ENCODE data around the gene PRKCB.
"Not testable (repeated sequence)": the region's sequence is repeated elsewhere in the genome, so short reads cannot be mapped to it uniquely, and the experiment has no call there.

Gene PRKCB

DNA sequence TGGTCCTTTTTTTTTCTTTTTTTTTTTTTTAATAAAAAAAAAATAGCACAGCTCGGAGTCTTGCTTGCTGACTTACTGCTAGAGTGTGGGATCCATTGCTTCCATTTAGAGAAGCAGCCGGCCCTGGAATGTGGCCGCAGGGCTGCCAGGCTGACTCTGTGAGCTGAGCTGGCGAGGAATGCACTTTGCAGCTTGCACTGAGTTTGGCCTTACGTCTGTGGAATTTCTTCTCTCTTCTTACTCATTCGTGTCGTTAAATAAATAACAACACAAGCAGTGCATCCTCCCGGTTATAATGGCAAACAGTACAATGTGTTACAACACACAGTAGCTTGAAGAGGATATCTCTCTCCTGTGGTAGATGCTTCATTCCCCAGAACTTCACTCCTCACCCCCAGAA is 69.2 kb downstream of the PRKCB start:
- DNase-seq, result no peak

DNA sequence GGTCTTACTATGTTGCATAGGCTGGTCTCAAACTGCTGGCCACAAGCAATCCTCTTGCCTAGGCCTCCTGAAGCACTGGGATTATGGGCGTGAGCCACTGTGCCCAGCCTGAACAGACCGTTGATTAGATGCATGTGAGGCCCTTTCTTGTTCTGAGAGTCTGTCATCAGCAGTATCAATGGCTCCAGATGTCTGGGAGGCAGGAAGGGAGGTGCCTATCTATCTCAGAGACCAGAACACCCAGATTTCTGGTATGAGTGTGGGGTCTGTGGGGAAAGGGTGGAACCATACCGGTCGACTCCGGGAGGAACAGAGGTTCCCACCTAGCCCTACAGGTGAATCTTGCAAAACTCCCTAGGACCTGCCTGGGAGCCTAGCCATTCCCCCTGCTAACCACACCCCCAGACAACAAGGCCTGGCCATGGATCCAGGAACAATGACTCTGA is 71.7 kb downstream of the PRKCB start:
- peak in 1 of 2 donors; percentile 11 for DNase-seq

DNA sequence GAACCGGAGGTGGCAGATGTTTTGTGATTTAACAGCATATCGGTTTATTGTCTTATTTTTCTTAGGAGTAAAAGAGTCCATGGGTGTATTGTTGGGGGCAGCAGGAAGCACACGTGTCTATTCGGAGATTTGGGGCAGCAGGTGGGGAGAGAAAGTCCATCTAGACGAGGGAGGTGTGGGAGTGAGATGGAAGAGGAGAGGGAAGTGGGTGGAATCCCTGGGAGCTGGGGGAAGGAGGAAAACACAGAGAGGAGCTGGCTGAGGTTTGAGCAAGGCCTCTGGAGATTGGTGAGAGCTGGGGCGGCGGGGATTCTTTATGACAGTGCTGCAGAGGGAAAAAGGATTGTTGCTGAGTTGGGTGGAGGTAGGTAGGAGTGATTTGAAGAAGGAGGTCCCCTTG is 72.1 kb downstream of the PRKCB start:
- DNase-seq, result no peak

DNA sequence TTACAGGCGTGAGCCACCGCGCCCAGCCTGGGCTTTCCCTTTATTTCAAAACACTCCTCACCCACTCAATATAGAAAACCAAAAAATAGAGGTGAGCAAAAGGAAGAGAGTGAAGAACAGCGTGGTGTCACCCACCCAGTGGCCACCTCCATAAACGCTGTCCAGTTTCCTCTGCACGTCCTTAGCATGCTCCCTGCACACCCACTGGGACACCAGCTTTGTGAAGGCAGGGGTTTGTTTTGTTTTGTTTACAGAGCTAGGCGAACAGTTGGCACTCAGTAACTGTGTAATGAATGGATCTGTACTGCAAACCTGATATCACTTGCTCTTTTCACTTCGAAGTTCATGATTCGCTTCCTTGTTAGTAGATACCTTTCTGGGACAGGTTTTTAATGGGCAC is 73.0 kb downstream of the PRKCB start:
- no peak for DNase-seq

DNA sequence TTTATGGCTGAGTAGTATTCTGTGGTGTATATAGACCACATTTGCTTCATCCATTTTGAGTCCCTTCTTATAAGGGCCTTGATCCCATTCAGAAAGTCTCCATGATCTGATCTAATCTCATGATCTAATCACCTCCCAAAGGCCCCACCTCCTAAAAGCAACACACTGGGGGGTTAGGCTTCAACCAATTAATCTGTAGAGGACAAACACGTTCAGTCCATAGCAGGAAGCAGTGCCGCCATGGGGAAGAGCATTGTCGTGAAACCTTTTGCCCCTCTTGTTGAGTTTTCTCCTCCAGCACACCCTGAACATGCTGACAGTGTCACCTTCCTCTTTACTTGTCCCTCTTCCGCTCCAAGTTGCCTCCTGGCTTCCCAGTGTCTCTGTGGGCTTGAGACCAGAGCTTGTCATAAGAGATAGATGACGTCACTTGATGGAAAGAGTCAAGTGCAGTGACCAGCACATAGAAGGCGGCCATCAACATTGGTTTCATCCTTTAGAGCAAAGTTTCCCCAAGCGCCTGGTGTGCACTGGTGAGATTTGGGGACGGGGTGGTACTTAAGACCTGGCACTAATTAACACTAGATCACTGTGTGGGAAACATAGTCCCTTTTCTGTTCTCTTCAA is 74.1 kb downstream of the PRKCB start:
- no peak for DNase-seq

DNA sequence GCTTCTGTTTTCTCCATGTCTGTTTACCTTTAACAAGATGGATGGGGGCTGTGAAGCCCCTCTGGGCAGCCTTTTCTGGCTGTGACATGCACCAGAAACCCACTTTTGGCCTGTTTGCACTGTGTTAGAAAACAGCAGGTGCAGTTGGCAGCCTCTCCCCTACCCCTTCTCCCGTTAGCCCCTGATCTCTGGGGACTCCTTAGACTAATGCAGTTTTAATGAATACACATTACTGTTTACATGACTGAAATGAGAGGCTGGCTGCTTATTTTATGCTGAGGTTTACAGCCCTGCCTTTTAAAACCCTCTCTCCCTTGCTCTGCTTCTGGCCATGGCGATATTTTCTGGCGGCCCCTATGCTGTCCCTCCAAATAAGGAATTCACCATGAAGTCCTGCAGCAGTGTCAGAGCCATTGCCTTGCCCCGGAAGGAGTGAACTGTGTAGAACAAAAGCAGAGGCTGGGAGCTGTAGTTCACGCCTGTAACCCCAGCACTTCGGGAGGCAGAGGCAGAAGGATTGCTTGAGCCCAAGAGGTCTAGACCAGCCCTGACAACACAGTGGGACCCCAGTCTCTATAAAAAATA is 79.3 kb downstream of the PRKCB start:
- no peak for DNase-seq

DNA sequence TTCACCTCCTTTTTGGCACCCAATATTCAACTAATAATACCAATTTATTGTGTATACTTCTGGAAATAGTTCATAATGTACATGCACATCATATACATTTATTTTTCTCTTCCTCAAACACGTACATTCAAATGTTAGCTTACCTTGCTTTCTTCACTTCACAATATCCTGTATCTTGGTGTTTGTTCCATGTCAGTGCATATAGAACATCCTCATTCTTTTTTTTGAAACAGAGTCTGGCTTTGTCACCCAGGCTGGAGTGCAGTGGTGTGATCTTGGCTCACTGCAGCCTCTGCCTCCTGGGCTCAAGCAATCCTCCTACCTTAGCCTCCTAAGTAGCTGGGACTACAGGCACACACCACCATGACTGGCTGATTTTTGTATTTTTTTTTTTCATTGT is 80.8 kb downstream of the PRKCB start:
- DNase-seq, result not testable (repeated sequence)

DNA sequence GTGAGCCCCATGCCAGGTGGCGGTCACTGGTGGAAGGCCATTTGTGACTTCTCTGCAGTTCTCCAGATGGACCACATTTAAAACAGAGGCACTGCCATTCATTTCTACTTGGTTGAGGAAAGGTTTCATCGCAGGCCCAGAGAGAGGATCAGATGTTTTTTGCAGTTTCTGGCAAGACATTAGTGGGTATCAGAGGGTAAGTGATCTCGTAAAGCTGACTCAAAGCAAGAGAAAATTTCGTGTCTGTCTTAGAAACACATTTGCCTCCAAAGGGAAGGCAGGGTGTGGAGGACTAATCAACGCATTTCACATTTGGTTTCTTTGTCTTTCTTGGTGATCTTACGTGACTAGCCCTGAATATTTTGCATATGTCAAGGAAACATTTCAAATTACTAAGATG is 81.8 kb downstream of the PRKCB start:
- no peak for DNase-seq

DNA sequence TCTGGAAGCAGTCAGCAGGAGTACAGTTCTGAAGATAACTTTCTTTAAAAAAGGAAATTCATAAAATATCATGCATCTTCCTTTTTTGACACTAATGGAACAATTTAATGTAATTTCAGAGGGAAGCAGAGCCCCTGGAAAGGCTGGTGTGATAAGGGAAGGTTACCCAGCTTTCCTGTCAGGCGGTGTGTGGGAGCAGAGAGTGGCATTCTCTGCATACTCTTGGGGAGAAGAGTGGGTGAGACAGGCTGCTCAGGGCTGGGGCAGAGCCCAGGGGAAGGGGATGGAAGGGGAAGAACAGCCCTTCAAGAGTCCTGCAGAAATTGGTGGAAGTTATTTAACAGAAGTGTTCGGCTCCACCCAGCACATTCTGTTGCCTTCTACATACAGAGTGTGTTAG is 84.7 kb downstream of the PRKCB start:
- DNase-seq, result no peak

DNA sequence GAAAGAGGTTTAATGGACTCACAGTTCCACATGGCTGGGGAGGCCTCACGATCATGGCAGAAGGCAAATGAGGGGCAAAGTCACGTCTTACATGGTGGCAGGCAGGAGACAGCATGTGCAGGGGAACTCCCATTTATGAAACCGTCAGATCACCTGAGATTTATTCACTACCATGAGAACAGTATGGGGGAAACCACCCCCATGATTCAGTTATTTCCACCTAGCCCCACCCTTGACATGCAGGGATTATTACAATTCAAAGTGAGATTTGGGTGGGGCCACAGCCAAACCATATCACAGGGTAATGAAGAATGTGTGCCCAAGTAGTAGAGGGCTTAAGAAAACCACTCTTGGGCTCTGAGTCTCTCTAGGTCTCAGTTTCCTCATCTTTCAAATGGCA is 85.1 kb downstream of the PRKCB start:
- no peak for DNase-seq

DNA sequence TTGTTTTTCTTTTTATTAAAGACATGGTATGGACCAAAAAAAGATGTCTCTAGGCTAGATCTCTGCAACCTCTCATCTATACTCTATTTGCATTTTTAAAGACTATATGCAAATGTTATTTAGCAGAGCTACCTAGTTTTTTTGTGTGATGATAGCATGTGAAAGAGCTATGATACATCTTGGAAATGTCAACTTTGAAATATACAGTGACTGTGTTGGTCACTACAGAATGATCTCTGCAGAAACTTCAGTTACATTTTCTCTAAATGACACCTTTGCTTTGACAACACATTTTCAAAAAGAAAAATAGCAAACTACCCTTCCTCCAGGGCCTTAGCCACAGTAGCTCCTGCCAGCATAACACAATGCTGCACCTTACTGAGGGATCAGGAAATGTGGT is 86.6 kb downstream of the PRKCB start:
- no peak for DNase-seq

DNA sequence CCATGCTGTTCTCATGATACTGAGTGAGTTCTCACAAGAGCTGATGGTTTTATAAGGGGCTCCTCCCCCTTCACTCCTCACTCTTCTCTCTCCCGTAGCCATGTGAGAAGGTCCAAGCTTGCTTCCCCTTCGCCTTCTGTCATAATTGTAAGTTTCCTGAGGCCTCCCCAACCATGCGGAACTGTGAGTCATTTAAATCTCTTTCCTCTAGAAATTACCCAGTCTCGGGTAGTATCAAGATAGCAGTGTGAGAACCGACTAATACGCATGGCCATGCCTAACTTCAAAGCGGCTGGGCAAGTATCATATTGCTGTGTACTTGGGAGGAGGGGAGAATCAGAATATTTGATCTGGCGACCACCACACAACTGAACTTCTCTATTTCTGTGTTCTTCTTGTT is 88.3 kb downstream of the PRKCB start:
- peak in 1 of 2 donors; percentile 78 for DNase-seq

DNA sequence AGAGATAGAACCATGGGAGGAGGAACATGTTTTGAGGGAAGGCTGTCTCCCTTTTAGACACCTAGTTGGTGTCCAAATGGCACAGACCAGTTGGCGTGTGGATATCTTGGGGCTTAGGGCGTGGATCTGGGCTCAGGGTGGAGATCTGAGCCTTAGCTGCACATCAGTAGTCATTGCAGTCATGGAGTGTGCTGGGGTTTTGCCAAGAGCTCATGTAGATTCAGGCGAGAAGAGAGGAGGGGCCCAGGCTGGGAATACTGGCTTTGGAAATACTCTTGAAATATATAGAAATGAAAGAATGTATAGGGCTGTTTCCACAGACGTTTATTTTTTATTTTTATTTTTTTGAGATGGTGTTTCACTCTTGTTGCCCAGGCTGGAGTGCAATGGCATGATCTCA is 92.0 kb downstream of the PRKCB start:
- no peak for DNase-seq

DNA sequence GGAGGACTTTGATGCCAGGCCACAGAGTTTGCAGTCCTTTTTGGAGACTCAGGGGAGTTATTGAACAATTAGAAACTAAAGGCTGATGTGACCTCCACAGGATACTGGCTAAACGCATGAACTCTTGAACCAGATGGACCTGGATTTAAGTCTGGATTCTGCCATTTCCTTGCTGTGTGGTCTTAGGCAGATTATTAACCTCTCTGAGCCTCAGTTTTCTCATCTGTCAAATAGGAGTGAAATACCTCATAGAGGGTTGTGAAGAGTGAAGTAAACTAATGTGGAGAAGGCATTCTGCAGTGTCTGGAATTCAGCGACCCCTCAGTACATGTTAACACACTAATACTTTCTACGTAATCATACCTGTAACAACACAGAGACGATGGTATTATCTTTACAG is 93.5 kb downstream of the PRKCB start:
- DNase-seq, result no peak

DNA sequence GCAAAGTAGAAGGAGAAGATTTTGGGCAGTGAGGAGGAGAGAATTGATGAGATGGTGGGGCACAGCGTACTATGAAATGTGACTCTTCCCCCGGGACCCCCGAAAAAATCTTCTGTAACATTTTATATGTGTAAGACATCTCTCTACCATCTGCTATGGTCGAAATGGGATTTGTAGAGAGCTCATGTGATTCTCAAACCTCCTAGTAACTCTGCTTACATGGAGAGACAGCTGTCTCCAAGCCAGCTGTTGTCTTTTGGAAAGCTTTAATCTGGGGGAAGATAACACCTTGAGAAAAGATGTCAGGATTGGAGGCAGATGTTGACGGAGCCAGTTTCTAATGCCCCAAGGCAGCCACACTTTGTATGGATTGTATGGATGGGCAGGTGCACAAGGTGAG is 94.1 kb downstream of the PRKCB start:
- DNase-seq, result no peak

DNA sequence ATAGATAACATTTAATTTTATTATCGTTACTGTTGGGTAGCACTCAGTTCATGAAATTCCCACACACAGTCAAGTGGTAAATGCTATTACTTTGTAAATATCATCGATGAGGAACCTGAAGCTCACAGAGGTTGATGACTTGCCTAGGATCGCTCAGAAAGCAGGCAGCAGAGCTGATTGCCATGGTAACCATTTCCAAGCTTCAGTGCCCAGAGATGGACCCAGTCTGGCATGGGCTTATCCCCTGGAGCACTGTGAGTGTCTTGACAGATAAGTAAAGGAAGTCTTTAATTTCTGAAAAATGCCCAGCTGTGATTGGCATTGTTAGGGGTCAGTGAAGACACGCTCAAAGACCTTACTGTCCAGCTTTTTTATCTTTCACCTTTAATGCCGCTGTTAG is 95.0 kb downstream of the PRKCB start:
- DNase-seq, result no peak

DNA sequence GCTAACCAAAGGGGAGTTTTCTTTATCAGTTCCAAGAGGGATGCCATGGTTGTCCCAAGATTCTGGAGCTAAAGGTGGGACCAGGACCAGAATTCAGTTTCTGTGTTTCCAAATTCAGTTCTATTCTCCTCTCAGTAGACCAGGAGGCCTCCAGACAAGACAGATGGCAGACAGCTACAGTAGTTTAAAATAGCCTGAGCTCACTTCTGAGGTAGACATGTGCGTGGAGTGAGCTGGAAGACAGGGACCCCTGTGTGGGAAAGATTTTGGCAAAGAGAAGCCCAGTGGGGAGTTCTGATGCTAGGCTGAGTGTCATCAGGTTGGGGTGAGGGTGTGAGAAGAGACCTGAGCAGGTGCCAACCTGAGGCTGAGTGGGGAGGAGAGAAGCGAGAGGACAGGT is 95.4 kb downstream of the PRKCB start:
- no peak for DNase-seq

DNA sequence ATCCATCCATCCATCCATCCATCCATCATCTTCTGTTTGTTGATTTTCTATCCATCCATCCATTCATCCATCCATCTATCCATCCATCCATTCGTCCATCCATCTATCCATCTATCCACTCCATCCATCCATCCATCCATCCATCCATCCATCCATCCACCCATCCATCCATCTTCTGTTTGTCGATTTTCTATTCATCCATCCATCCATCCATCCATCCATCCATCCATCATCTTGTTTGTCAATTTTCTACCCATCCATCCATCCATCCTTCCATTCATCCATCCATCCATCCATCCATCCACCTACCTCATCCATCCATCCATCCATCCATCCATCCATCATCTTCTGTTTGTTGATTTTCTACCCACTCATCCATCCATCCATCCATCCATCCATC is 97.9 kb downstream of the PRKCB start:
- DNase-seq, result not testable (repeated sequence)

DNA sequence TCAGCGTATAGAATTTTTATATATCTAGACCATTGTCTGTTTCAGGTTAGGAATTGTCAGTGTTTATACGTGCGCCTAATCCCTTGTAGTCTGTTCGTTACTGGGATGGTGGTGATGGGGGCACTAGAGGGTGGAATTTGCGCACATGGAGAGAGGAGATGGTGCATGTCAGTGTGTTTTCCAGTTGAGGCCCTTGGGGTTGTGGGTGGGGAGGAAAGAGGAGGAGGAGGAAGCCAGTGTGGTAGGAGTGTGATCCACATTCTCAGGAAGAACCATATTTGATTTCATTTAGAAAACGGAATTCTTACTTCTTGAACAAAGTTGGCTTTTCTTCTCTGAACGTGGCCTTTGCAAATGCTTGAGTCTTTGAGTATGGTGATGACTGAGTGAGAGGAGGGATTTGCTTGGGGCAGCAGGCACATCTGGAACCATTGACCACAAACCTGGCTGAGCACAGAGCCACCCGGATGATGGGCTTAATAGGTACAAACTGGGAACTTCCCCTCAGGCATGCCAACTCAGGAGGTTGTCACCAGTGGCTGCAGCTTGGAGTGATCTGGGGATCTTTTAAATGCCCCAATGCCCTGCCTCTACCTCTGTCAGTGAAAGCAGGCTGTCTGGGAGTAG is 98.9 kb downstream of the PRKCB start:
- DNase-seq, result no peak

DNA sequence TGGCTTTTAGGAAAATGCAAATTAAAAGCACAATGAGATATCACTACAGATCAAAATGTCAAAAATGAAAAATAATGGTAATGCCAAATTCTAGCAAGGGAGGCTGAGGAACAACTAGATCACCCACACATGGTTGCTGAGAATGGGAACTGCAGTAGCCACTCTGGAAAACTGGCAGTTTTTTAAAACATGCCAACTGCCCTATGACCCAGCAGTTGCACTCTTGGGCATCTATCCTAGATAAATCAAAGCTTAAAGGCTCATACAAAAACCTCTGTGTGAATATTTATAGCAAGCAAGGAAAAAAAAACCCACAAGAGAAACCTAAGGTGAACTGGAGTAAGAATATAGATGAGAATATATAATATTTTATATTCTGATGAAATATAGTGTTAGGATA is 104.3 kb downstream of the PRKCB start:
- DNase-seq, result no peak

DNA sequence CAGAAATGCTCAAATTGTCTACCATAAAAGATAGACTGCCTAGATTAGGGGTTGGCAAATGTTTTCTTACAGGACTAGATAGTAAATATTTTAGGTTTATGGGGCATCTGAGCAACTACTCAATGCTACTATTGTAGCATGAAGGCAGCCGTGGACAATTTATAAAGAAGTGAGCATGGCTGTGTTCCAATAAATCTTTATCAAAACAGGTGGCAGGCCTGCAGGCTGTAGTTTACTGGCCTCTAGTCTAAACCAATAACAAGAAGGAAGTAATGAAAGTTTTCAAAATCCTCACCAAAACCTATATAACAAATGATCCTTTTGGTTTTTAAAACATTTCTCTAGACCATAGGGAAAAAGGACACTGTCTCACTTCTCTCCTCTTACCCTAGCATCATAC is 105.2 kb downstream of the PRKCB start:
- DNase-seq, result no peak

DNA sequence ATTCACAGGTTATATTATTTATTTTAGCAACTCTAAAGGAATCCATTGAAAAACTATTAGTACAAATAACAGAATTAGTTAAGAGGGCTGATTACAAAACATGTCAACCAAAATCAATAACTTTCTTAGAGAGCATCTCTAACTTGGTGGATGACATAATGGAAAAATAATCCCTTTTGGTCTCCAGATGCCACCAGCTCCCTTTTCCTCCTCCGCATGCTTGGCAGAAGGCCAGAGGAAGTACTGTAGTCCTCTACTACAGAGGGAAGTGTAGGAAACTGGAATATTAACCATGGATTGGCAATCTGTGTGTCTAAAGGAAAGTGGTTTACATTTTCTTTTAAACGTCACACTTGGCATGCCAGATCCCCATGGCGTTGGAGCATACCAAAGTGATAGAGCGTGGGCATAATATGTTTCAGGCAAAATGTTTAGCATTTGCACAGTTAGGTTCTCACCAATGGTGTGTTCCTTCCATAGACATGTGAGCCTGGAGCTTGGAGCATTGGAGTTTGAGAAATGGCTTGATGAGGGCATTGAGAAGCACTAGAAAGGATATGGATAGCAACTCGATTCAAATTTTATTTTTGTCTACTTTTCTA is 106.3 kb downstream of the PRKCB start:
- DNase-seq, result no peak

DNA sequence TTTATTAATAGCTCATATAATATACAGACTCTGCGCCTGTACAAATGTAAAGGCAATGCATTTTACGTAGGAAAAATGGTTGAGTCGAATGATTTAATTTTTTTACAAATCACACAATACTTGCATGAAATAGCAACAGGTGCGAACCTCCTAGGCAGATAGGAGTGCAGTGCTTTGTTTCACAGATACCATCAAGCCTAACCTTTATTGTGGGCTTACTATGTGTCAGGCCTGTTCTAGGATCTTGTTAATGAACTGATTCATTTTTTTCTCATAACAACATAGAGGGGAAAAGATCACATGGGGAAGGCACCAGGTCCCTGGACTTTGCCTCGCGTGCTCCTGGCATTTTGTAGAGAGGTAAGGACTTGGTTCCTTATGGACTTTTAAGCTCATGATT is 107.8 kb downstream of the PRKCB start:
- DNase-seq, result no peak

DNA sequence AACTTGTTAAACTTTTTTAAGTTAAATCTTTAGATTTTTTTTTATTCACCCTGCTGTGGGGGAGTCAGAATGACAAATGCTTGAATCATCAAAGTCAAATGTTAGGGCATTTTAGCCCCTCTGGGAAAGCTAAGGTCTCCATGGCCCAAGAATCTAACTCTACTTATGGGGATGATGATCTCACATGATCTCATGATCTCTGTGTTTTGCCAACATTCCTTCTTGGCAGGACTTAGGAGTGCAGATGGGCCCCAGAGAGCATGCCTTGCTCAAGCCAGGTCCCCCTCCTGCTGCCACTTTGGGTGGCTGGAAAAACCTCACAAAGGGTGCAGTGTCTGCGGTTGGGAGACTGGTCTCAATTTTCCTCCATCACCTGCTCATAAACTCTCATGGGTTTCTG is 108.6 kb downstream of the PRKCB start:
- DNase-seq, result no peak
